Coronary artery (tissue), 2 donors: Measurements from ENCODE around the gene ORMDL1.

Source experiments
- DNase-seq: peaks from one replicate; pipeline ENCODE4 v3.0.0-alpha.2; 2017; ENCODE audit warnings: low spot score
- H3K27ac ChIP-seq, 2 donors: fragments of 200-600 bp; sonication (generic); one replicate each; pipeline ENCODE4 v1.5.1; 2016 to 2019
- H3K4me3 ChIP-seq: fragments of 200-600 bp; sonication (generic); 2 replicates; pipeline ENCODE4 v1.5.1; 2016; ENCODE audit warnings: mild to moderate bottlenecking, moderate library complexity
- CTCF ChIP-seq: fragments of 200-600 bp; sonication (generic); IDR thresholded peaks from one replicate; pipeline ENCODE4 v1.5.1; 2019; ENCODE audit warnings: antibody characterized with exemption

ORMDL1 gene

GRCh38 chr2:189819297-189819704 lies 35.2 kb upstream of the ORMDL1 start:
- Histone ChIP-seq H3K27ac (no peak overlapping the region), H3K4me3 (no peak overlapping the region)
- no peak for DNase-seq
- no peak for TF ChIP-seq CTCF

GRCh38 chr2:189818249-189819038 lies 34.3 kb upstream of the ORMDL1 start:
- TF ChIP-seq CTCF: no peak
- H3K27ac ChIP-seq: no peak overlapping the region
- no peak overlapping the region for H3K4me3 ChIP-seq
- DNase-seq: no peak

- Histone ChIP-seq H3K4me3 (no peak overlapping the region), H3K27ac (no peak overlapping the region)
- TF ChIP-seq CTCF: no peak
- DNase-seq: no peak
These were observed 19.3 kb upstream of the ORMDL1 start for GRCh38 chr2:189803431-189803830.

GRCh38 chr2:189802396-189802912 lies 18.3 kb upstream of the ORMDL1 start:
- H3K27ac ChIP-seq: no peak overlapping the region
- no peak for TF ChIP-seq CTCF
- no peak for DNase-seq
- no peak overlapping the region for H3K4me3 ChIP-seq

GRCh38 chr2:189799531-189799930 lies 15.4 kb upstream of the ORMDL1 start:
- no peak for TF ChIP-seq CTCF
- peak overlapping the region in 1 of 2 donors; percentile 1 for H3K27ac ChIP-seq
- H3K4me3 ChIP-seq: no peak overlapping the region
- no peak for DNase-seq

- TF ChIP-seq CTCF: no peak
- no peak for DNase-seq
- H3K27ac ChIP-seq: no peak overlapping the region
- no peak overlapping the region for H3K4me3 ChIP-seq
These were observed 14.8 kb upstream of the ORMDL1 start for GRCh38 chr2:189799030-189799331.
